Loucy (cell line): ENCODE results near the gene HIVEP1.

ENCODE experiments used
- H2AFZ ChIP-seq: fragments of 200-600 bp; sonication (generic); 2 replicates; pipeline ENCODE4 v1.6.0; 2016; ENCODE audit warnings: antibody characterized with exemption, mild to moderate bottlenecking, low read length, moderate library complexity
- H3F3A ChIP-seq: fragments of 200-600 bp; 2 replicates; pipeline ENCODE4 v1.6.0; 2016; ENCODE audit warnings: antibody characterized with exemption, low read depth, mild to moderate bottlenecking
- H3K27me3 ChIP-seq: fragments of 200-600 bp; sonication (generic); 2 replicates; pipeline ENCODE4 v1.6.1; 2014; ENCODE audit warnings: low read length, mild to moderate bottlenecking; ENCODE audit not compliant: insufficient read depth, poor library complexity, severe bottlenecking
- H3K36me3 ChIP-seq: fragments of 200-600 bp; sonication (generic); 2 replicates; pipeline ENCODE4 v1.6.1; 2016; ENCODE audit warnings: low read length; ENCODE audit not compliant: insufficient read depth
- H3K4me1 ChIP-seq: fragments of 200-600 bp; sonication (generic); 2 replicates; pipeline ENCODE4 v1.5.1; 2014; ENCODE audit warnings: low read length, mild to moderate bottlenecking; ENCODE audit not compliant: insufficient read depth, poor library complexity, severe bottlenecking
- H3K4me2 ChIP-seq: fragments of 200-600 bp; sonication (generic); 2 replicates; pipeline ENCODE4 v1.6.0; 2014; ENCODE audit warnings: antibody characterized with exemption, low read length, low read depth, mild to moderate bottlenecking; ENCODE audit not compliant: poor library complexity, severe bottlenecking
- H3K4me3 ChIP-seq: fragments of 200-600 bp; sonication (generic); 2 replicates; pipeline ENCODE4 v1.5.1; 2014; ENCODE audit warnings: low read length, mild to moderate bottlenecking, mixed read lengths; ENCODE audit not compliant: poor library complexity, severe bottlenecking
- H3K79me2 ChIP-seq: fragments of 200-600 bp; sonication (generic); 2 replicates; pipeline ENCODE4 v1.6.1; 2014; ENCODE audit warnings: low read length; ENCODE audit not compliant: insufficient read depth
- H3K9ac ChIP-seq: fragments of 200-600 bp; sonication (generic); 2 replicates; pipeline ENCODE4 v1.6.0; 2014; ENCODE audit warnings: mild to moderate bottlenecking, low read depth, low read length, moderate library complexity; ENCODE audit not compliant: poor library complexity, severe bottlenecking
- H3K9me2 ChIP-seq: fragments of 200-600 bp; sonication (generic); replicated peaks from 2 replicates; pipeline ENCODE4 v1.6.1; 2016; ENCODE audit warnings: low read depth, low read length, mixed read lengths
- H3K9me3 ChIP-seq: fragments of 200-600 bp; sonication (generic); 2 replicates; pipeline ENCODE4 v1.6.1; 2014; ENCODE audit warnings: mild to moderate bottlenecking, antibody characterized with exemption, low read length, low read depth; ENCODE audit not compliant: insufficient read depth
- H4K20me1 ChIP-seq: fragments of 200-600 bp; sonication (generic); 2 replicates; pipeline ENCODE4 v1.6.0; 2014; ENCODE audit warnings: antibody characterized with exemption, low read length, mild to moderate bottlenecking; ENCODE audit not compliant: insufficient read depth, poor library complexity, severe bottlenecking
- EZH2phosphoT487 ChIP-seq: fragments of 200-600 bp; IDR thresholded peaks from 2 replicates; pipeline ENCODE4 v1.6.1; 2018; ENCODE audit warnings: antibody characterized with exemption, mild to moderate bottlenecking, moderate library complexity, borderline replicate concordance
- TF ChIP-seq, protein P1 (sequence below): fragments of 200-600 bp; sonication (generic); conservative IDR thresholded peaks from 2 replicates; pipeline ENCODE4 v1.5.1; 2014; ENCODE audit warnings: mild to moderate bottlenecking, antibody characterized with exemption, low read length

Gene HIVEP1

DNA sequence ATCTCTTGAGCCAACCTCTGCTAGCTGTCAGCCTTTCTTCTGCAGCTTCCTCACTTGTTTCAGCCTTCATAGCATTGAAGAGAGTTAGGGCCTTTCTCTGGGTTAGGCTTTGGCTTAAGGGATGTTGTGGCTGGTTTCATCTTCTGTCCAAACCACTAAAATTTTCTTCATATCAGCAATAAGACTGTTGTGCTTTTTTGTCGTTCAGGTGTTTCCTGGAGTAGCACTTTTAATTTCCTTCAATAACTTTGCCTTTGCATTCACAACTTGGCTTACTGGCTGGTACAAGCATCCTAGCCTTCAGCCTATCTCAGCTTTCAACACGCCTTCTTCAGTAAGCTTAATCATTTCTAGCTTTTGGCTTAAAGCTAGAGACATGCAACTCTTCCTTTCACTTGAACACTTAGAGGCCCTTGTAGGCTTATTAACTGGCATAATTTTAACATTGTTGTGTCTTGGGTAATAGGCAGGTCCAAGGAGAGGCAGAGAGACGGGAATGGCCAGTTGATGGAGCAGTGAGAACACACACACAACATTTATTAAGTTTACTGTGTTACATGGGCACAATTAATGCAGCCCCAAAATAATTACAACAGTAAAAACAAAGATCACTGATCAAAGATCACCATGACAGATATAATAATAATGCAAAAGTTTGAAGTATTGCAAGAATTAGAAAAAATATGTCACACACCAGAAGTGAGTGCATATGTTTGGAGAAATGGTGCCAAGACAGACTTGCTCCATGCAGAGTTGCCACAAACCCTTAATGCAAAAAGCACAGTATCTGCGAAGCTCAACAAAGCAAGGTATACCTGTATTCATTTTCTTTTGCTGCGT is 98.6 kb downstream of the HIVEP1 start:
- Histone ChIP-seq H3K4me2 (peak overlapping the region; percentile 47), H3K4me1 (peaks cover 55% of the 10 kb centered on the region), H3K36me3 (no peaks in the 10 kb centered on the region), H4K20me1 (no peaks in the 10 kb centered on the region), H2AFZ (no peak overlapping the region), H3K9me2 (no peaks in the 10 kb centered on the region), H3K4me3 (peak overlapping the region; percentile 28), H3K9me3 (no peaks in the 10 kb centered on the region), H3K79me2 (0 out of 2 replicates have a peak, but pooled peaks cover 3% of the 10 kb centered on the region), H3F3A (peaks cover 9% of the 10 kb centered on the region), H3K9ac (peak overlapping the region; percentile 26), H3K27me3 (no peaks in the 10 kb centered on the region)
- TF ChIP-seq, protein P1, sequence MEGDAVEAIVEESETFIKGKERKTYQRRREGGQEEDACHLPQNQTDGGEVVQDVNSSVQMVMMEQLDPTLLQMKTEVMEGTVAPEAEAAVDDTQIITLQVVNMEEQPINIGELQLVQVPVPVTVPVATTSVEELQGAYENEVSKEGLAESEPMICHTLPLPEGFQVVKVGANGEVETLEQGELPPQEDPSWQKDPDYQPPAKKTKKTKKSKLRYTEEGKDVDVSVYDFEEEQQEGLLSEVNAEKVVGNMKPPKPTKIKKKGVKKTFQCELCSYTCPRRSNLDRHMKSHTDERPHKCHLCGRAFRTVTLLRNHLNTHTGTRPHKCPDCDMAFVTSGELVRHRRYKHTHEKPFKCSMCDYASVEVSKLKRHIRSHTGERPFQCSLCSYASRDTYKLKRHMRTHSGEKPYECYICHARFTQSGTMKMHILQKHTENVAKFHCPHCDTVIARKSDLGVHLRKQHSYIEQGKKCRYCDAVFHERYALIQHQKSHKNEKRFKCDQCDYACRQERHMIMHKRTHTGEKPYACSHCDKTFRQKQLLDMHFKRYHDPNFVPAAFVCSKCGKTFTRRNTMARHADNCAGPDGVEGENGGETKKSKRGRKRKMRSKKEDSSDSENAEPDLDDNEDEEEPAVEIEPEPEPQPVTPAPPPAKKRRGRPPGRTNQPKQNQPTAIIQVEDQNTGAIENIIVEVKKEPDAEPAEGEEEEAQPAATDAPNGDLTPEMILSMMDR: no peak
- TF ChIP-seq EZH2phosphoT487: no peak

DNA sequence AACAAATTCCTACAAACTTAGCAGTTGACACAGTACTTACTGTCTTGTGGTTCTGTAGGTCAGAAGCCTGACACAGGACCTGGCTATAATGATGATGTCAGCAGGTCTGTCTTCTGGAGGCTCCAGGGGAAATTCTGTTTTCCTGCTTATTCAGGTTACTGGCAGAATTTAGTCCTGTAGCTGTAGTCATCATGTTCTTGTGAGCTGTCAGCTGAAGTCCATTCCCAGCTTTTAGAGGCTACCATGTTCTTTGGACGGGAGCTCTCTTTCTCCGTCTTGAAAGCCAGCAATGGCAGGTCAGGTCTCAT is 99.2 kb downstream of the HIVEP1 start:
- TF ChIP-seq EZH2phosphoT487: no peak
- TF ChIP-seq, protein P1: no peak
- peak overlapping the region; percentile 47 for H3K4me2 ChIP-seq
- H3K27me3 ChIP-seq: no peaks in the 10 kb centered on the region
- H3K9me2 ChIP-seq: no peaks in the 10 kb centered on the region
- H2AFZ ChIP-seq: no peak overlapping the region
- no peaks in the 10 kb centered on the region for H4K20me1 ChIP-seq
- no peak overlapping the region for H3K9ac ChIP-seq
- H3K9me3 ChIP-seq: no peaks in the 10 kb centered on the region
- 0 out of 2 replicates have a peak, but pooled peaks cover 3% of the 10 kb centered on the region for H3K79me2 ChIP-seq
- peaks cover 9% of the 10 kb centered on the region for H3F3A ChIP-seq
- no peaks in the 10 kb centered on the region for H3K36me3 ChIP-seq
- peaks cover 57% of the 10 kb centered on the region for H3K4me1 ChIP-seq
- no peak overlapping the region for H3K4me3 ChIP-seq

DNA sequence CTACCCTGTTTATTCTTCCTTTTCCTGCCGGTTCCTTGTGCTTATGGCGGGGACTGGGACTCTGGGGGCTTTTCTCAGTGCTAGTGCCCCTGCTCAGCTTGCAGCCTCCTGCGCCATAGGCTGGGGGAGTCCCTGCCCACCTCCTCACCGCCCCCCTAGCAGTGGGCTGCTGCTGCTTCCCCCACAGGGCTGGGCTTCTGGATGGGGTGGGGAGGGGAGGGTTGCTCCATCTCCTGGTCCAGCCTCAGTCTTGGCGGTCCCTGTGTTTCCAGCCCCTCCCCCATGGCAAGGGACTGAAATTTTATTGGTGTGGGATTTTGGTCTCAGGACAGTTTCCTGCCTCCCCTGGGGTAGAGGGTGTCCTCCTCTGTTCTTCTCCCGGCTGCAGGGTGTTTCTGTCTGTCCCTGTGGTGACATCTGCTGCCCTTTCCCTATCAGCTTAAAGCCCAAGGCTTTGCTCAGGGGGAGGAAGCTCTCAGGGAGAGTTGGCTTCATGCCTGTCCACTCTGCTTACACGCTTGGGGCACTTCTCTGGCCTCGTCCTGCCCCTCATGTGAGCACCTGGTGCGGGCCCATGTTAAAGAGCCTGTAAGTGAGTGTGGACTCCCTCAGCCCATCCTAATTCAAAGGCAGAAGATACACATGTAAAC is 100.6 kb downstream of the HIVEP1 start:
- H3K9me2 ChIP-seq: no peaks in the 10 kb centered on the region
- no peak overlapping the region for H2AFZ ChIP-seq
- H3K27me3 ChIP-seq: no peaks in the 10 kb centered on the region
- H4K20me1 ChIP-seq: no peaks in the 10 kb centered on the region
- H3K4me3 ChIP-seq: no peak overlapping the region
- TF ChIP-seq, protein P1: no peak
- TF ChIP-seq EZH2phosphoT487: no peak
- H3K36me3 ChIP-seq: no peaks in the 10 kb centered on the region
- H3K9me3 ChIP-seq: no peaks in the 10 kb centered on the region
- peaks cover 9% of the 10 kb centered on the region for H3F3A ChIP-seq
- no peak overlapping the region for H3K9ac ChIP-seq
- no peak overlapping the region for H3K4me2 ChIP-seq
- H3K4me1 ChIP-seq: peaks cover 57% of the 10 kb centered on the region
- 0 out of 2 replicates have a peak, but pooled peaks cover 3% of the 10 kb centered on the region for H3K79me2 ChIP-seq
